Sciatic nerve (tissue), 2 donors: Measurements from ENCODE around the gene GPX1. TPM values are rescaled to one million over a fixed set of nuclear protein-coding genes. Genes with fewer than 3 reads are reported as not detected.

Source experiments
- ATAC-seq: fragments of 200-7000 bp; cut with Tn5 transposase; one replicate; pipeline ENCODE4 v1.9.1; 2020; ENCODE audit warnings: mild to moderate bottlenecking, moderate library complexity
- DNase-seq: peaks from one replicate; pipeline ENCODE4 v3.0.0-alpha.2; 2020; ENCODE audit warnings: low spot score
- intact Hi-C: fragments of 100-400 bp; cut with DNase I; formaldehyde crosslinking; loops from one replicate; pipeline ENCODE4 v1.14.2; 2022
- total RNA-seq: library from RNA; stranded (reverse); fragmentation: NEBNext Ultra II Directional; extraction: Animal tissue kit (Norgen Biotek cat#: 25700); gene quantifications from one replicate; pipeline ENCODE4 v1.2.1, GENCODE V29; 2021
- donor health status: DM: no; HTN: no; CAD: no.
- donor health status: DM: no; HTN: no; CAD: no.

Gene GPX1
- total RNA-seq, 1 donor from 2014 or later, result 142 TPM

DNA sequence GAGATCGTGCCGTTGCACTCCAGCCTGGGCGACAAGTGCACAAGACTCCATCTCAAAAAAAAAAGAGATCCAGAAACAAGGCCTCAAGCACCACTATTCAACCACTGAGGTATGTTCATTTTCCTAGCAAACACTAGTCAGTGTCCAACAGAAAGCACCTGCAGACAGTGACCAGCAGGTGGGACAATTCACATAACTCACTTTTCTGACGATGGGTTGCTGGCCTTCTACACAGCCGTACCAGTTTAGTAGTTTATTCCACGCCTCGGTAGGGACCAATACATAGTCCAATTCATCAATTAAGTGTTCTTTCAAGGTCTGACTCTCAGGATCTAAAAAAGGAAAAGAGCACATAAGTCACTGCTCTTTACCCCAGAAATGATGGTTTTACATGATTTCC, 30.7 kb downstream of the GPX1 start:
- DNase-seq, result no peak
- no peak for ATAC-seq
- intact Hi-C loops, result no loop called here

DNA sequence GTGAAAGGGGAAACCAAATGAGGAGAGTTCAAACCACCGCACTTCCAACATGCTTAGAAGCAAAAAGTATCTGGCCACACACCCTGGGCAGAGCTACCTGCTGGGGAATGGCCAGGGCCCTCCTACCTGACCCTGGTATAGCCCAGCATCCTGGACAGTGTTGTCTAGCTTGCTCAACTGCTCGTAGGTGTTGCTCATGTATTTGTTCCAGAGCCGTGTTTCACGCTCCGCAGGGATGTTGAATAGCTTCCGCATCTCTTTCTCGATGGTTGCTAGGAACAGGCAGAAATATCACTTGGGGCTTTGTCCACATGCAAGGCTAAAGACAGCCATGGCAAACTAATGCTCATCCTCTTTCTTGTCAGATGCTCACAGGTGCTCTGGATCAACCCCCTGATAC, 33.4 kb downstream of the GPX1 start:
- intact Hi-C loops, result no loop called here
- no peak for DNase-seq
- ATAC-seq, result no peak

DNA sequence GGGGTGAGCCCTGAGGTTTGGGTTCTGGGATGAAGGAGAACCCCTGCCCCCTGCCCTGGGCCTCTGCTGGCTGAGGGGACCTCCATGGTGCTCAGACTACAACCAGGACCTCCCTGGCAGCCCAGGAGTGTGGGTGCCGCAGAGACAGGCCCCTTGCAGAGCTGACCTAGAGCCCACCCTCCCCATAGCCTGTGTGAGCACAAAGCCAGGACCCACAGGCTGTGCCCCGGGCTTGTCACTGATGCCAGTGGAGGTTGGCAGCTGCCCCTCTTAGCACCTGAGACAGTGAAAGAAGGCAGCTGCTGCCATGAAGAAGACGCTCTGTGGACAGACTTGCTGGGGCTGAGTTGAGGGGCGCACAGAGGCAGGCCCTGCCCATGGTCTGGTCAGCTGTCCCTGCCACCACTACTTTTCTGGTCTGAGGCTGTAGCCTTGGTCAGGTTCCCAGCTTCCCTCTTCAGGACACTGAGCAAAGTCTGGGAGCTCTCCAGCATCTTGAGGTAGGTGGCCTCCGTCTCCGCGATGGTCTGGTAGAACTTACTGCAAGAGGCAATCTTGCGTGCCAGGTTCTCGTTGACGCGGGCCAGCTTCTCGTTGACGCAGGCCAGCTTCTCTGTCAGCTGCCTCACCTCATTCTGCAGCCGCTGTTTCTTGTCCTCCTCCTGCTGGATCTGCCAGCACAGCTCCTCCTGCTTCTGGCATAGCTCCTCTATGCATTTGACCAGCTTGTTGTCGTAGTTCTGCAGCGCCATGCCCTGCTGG, 41.3 kb downstream of the GPX1 start:
- DNase-seq, result no peak
- ATAC-seq, result no peak
- intact Hi-C loops, result loop anchor here (1.0 kb wide), 1 partner anchor 21 kb away; no protein-coding TSS in a partner anchor

DNA sequence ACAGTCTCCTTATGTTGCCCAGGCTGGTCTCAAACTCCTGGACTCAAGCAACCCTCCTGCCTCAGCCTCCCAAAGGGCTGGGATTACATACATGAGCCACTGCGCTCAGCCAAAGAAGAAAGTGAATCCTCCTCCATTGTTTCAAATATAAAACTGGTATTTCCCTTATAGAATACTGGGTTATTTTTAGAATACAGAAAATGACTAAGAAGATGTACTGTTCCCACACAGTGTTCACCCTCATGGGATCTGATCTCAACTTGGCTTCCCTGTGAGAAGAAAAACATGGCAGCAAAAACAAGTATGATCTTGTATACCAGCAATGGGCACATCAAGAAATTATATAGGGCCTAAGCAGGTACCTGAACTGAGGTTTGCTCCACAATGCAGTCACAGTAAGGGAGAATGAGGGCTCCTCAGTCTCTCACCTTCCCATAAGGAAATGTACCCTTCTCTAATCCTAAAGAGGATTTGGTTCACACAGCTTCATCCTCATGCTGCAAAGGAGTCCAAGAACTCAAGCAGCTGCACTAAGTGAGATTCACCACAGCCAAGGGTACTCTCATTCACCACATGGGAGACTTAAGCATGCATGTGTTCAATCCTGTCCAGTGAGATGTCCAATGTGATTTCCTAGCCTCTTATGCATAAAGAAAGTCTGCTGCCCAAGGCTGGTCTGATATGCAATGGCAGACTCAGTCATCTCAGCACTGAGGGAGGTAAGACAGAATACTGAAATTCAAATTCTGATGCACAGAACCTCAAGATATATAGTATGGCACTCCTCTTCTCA, 44.1 kb downstream of the GPX1 start:
- intact Hi-C loops, result loop anchor here (5.0 kb wide), 1 partner anchor 1622 kb away; no protein-coding TSS in a partner anchor
- ATAC-seq, result no peak

DNA sequence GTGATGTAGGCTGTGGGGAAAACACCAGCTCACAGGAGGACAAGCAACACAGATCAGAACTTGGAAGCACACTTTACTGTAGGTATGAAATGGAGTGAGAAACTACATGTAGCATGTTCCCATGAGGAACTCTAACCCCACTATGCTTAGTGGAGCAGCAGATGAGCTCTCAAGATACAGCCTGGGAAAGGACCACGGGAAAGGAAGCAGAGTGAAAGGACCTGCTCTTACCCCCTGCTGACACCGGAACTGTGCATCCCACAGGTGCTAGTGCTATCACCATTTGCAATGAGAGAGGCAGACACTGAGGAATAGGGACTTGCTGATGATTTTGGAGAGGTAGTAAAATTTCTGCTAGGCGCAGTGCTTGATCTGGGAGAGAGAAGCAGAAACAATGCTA, 46.9 kb downstream of the GPX1 start:
- ATAC-seq (no peak), DNase-seq (no peak)
- intact Hi-C loops, result loop anchor here (5.0 kb wide), 1 partner anchor 1619 kb away; no protein-coding TSS in a partner anchor

More for the DNA sequence above, 44.1 kb downstream of the GPX1 start:
- DNase-seq, result no peak

DNA sequence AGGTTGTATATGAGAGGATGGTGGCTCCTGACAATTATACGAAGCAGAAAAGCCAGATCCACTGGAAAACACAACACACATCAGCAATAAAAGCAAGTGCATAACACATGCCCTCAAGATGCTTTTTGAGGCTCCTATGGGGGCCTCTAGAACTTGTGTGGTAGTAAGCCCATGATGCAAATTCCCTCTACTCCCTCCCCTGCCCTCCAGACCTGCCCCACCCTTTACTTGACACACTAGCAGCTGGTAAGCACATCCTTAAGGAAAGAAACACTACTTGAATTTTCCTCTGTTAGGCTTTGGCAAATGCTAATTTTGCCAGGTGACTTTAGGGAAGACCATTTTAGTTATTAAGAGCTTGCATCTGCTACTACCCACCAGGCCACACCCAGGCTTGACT, 47.5 kb downstream of the GPX1 start:
- ATAC-seq, result no peak
- no peak for DNase-seq
- intact Hi-C loops, result loop anchor here (5.0 kb wide), 1 partner anchor 1618 kb away; no protein-coding TSS in a partner anchor

Other genes starting within 250 kb of the GPX1 start
- 55.7 TPM for gene USP19, start 237.5 kb downstream of the GPX1 start, total RNA-seq
- gene LAMB2, start 225.3 kb downstream of the GPX1 start, total RNA-seq, result 515 TPM
- gene CCDC71, start 192.0 kb downstream of the GPX1 start, total RNA-seq, result 20.7 TPM
- 32.5 TPM for gene KLHDC8B, start 186.8 kb downstream of the GPX1 start, total RNA-seq
- 6.7 TPM for gene C3orf62, start 81.1 kb downstream of the GPX1 start, total RNA-seq
- 83.2 TPM for gene USP4, start 18.3 kb downstream of the GPX1 start, total RNA-seq
- gene RHOA, start 53.6 kb upstream of the GPX1 start, total RNA-seq, result 485 TPM
- gene TCTA, start 54.1 kb upstream of the GPX1 start, total RNA-seq, result 28.5 TPM
- gene AMT, start 64.1 kb upstream of the GPX1 start, total RNA-seq, result 12.4 TPM
- gene NICN1, start 71.0 kb upstream of the GPX1 start, total RNA-seq, result 23.4 TPM
- 165 TPM for gene DAG1, start 111.9 kb upstream of the GPX1 start, total RNA-seq
- gene BSN, start 196.1 kb upstream of the GPX1 start, total RNA-seq, result 0.62 TPM